Measurements from ENCODE around the gene TNIK.
"Not testable (repeated sequence)": the region's sequence is repeated elsewhere in the genome, so short reads cannot be mapped to it uniquely, and the experiment has no call there.

Gene TNIK

GRCh38 chr3:171469376-171469775, 9.2 kb upstream of the TNIK start:
- no peak for DNase-seq (ENCODE audit: low read depth in 2 of 3, low spot score in 2 of 3)

DNA sequence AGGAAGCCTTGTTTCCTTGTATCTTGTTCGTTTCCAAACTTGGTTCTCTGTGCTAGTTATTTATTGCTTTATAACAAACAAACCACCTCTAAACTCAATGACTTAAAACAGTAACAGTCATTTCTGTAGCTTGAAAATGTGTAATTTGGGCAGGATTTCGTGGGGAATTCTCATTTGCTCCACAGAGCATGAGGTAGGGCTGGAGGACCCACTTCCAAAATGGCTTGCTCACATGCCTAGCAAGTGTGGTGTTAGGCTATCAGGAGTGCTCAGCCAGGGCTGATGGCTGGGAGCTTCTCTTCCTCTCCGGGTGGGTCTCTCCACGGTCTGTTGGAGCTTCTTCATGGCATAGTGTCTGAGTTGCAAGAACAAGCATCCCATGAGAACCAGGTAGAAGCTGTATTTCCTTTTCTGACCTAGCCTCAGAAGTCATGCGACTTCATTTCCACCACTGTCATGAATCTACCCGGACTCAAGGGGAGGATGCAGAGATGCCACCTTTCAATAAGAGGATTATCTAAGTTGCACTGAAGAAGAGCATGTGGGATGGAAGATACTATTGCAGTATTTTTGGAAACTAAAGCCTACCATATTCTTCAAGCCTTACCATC, 8.2 kb upstream of the TNIK start:
- no peak for DNase-seq (ENCODE audit: low read depth in 2 of 3, low spot score in 2 of 3)

- DNase-seq (ENCODE audit: low read depth in 2 of 3, low spot score in 2 of 3) = no peak
Measured at GRCh38 chr3:171465763-171466162, 5.6 kb upstream of the TNIK start.

DNA sequence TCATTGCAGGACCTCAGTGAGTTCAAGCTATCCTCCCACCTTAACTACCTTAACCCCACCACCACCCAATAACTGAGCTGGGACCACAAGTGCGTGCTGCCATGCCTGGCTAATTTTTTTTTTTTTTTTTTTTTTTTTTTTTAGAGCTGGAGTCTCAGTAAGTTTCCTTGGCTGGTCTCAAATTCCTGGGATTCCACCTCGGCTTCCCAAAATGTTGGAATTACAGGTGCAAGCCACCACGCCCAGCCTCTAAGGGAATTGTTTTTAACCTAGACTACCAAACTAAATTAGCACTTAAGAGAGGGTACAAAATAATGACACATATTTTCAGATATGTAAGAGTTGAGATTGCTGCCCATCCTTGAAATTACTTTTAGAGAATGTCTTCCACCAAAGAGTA, 4.3 kb upstream of the TNIK start:
- DNase-seq (ENCODE audit: low read depth in 2 of 3, low spot score in 2 of 3) = no peak

DNA sequence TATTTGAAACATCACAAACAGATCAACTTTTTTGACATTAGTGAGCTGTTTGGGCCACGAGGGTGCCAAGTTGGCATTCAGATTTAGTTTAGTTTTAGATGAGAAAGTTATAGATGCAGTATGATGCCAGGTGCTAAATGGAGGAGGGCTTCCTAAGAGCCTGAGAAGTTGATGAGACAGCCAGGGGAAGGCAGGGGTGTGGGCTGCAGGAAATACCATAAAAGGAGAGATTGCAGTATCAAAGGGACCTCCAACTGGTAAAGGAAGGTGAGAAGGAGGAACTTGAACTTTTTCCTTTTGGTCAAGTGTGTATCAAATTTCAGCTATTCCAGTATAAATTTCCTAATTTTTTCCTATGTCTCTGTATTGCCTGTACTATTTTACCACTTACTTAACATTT, 2.0 kb upstream of the TNIK start:
- DNase-seq (ENCODE audit: low read depth in 2 of 3, low spot score in 2 of 3) = no peak

DNA sequence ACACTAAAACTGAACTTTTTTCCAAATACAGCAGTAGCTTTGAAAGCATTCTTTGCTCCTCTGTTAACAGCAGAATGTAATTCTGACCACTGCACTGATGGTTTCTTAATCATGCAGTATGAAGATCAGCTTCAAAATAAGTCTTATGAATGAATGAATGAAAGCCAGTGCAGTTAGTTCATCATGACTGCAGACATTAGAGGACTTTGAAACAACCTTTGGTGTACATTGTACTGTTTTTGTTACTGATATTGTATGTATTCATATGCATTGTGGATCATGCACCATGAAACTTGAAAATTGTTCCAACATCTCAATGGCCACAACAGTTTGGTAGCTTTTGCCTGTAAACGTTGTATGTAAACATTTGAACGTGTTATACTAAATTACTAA, 1.3 kb upstream of the TNIK start:
- DNase-seq (ENCODE audit: low read depth in 2 of 3, low spot score in 2 of 3) = no peak

DNA sequence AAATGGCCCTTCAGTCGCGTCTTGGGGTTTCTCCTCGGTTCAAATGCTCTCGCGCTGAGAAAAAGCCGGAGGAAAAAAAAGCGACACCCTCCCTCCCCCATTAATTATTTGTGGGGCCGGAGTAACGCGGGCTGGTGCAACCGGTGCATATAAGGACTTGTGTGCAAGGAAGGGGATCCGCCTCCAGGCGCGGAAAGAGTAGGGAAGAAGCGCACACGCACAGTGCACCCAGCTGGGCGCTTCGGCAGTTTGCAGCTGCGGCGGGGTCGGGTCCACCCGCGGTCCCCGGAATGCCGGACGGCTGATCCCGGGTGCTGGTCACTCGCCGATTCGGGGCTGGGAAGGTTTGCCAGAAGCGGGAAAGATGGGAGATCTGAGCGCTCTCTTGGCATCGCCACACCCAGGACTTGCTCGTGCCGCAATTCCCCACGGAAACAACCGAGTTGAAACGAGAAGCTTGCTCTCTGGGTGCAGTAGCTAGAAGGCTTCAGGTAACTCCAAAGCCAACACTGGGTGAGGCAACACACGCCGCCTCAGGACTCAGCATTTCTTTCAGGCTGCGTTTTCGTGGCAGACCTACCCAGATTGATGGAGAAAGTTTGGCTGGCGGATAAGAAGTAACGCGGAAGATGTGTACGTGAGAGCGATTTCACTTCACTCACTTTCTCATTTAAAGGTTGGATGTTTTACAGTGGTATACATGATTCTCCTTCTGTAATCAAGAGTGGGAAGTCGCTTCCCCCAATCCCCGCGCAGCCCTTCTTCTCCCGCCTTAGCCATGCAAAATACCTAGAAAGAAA, 720 bp upstream of the TNIK start:
- DNase-seq (ENCODE audit: low read depth in 2 of 3, low spot score in 2 of 3) = peak in 1 of 3 experiments; percentile 12

- peak in 1 of 3 experiments; percentile 19 for DNase-seq (ENCODE audit: low read depth in 2 of 3, low spot score in 2 of 3)
Measured at GRCh38 chr3:171459137-171459941, 866 bp downstream of the TNIK start.

GRCh38 chr3:171458864-171459136, 1.4 kb downstream of the TNIK start:
- DNase-seq (ENCODE audit: low read depth in 2 of 3, low spot score in 2 of 3) = no peak

DNA sequence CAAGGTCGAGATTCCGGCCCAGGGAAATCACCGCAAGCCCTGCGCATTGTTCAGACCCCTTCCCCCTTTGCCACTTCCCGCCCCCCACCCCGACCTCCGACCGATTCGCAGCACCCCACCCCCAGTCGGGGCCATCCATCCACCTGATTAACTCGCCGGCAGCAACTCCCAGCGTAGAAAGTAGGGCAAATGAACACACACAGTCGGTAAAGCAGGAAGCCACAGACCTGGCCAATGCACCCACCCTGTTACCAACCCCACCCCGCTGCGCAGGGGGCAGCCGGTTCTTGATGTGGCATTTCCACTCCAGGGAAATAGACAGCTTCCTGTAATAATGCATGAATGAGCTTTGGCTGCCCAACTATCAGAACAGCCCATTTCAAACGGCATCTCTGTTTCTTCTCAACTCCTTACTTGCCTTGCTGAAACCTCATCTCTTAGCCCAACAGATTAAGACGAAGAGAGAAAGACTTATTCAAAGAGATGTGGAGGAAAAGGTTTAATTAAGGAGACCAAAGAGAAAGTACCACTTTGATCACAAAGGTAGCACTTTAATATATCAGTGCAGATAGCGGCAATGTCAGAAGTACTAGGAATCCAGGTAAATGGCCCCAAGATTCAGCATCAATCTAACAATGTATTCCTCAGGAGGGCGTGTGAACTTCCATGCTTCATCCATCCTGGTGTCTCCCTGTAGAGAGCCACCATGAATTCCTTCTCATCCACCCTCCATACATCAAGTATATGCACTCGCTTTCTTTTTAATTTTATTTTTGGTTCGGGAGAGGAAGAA, 1.9 kb downstream of the TNIK start:
- DNase-seq (ENCODE audit: low read depth in 2 of 3, low spot score in 2 of 3) = no peak

GRCh38 chr3:171457607-171458061, 2.6 kb downstream of the TNIK start:
- DNase-seq (ENCODE audit: low read depth in 2 of 3, low spot score in 2 of 3) = no peak

- no peak for DNase-seq (ENCODE audit: low read depth in 2 of 3, low spot score in 2 of 3)
Measured at GRCh38 chr3:171456765-171457606, 3.2 kb downstream of the TNIK start.

DNA sequence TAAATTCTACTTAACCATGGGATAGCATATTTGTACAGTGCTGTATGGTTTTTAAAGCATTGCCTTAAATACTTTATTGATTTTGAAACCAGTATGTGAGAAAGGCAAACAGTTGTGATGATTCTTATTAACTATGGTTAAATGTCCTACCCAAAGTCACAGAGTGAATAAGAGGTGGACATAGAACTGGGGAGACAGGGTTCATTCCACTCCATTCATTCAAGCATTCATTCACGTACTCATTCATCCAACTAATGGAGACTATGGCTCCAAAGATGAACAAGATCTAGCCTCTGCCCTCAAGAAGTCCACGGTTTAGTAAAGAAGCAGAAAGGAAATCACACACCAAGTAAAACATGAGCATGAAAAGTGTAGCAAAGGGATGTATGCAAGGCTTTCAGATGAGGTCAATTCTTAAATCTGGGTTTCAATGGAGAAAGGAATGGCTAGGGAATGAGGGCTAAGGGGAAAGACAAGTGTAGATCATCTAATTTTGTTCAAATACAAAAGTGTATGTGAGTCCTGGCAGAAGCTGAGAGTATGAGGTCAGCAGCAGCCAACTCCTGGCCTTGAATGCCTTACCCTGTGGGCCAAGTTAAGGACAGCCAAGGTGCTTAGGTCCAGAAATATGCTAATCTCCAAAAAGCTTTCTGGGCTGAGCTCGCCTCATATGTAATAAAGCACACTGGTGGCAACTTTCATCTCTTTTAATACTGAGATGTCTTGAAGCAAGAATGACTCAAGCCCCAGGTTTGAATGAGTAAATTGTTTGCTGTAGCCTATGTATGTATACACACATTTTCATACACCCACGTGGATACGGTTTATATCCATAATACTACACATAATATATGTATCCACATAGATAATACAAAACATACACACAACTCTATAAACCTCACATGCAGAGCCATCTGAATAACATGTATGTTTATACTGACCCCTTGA, 4.3 kb downstream of the TNIK start:
- DNase-seq (ENCODE audit: low read depth in 2 of 3, low spot score in 2 of 3) = no peak

GRCh38 chr3:171454041-171454440, 6.2 kb downstream of the TNIK start:
- DNase-seq (ENCODE audit: low read depth in 2 of 3, low spot score in 2 of 3) = no peak

DNA sequence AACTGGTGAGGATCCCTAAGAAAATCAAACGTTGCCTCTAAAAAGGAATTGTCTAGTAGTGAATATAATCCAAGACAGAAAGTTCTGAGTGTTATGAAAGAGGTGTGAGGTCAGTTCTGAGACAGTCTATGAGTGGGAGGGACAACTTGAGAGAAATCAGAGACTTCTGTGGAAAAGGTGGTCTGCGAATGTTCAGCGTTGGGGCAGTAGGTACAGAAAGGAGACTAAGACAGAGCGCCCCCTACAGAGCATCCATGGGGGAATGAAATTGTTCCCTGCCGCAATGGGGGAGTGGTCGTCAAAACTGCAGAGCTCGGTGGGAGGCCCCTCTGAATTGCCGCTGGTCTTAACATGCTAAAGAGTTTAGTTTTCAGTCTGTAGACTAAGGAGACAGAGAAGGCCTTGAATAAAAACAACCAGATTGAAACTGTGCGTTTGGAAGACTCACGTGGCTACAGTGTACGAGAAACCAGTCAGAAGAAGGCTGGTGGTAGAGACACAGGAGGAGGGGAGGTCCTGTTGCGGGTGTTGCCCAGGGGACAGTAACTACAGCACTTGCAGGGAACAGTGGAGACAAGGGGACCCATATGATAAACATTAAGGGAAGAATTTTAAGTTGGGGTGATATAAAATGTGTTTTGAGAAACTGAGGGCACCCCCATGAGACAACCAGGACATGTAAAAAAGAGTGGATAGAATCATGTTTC, 6.9 kb downstream of the TNIK start:
- DNase-seq (ENCODE audit: low read depth in 2 of 3, low spot score in 2 of 3) = no peak

GRCh38 chr3:171452328-171452727, 7.9 kb downstream of the TNIK start:
- DNase-seq (ENCODE audit: low read depth in 2 of 3, low spot score in 2 of 3) = no peak

GRCh38 chr3:171451915-171452314, 8.3 kb downstream of the TNIK start:
- DNase-seq (ENCODE audit: low read depth in 2 of 3, low spot score in 2 of 3) = no peak

- DNase-seq (ENCODE audit: low read depth in 2 of 3, low spot score in 2 of 3) = not testable (repeated sequence)
Measured at GRCh38 chr3:171447579-171447891, 12.7 kb downstream of the TNIK start.

All from activated CD8-positive, alpha-beta memory T cell treated with anti-CD3 and anti-CD28 coated beads for 48 hours (primary cell).